GM23338 (cell line): ENCODE data around the gene GLB1L. TPM values are rescaled to one million over a fixed set of nuclear protein-coding genes. Genes with fewer than 3 reads are reported as not detected.

ENCODE experiments used
- ATAC-seq: fragments of 200-7000 bp; cut with Tn5 transposase; 3 replicates; pipeline ENCODE4 v1.9.1; 2020
- DNase-seq: peaks from one replicate; pipeline ENCODE4 v3.0.0-alpha.2; 2015; ENCODE audit warnings: low spot score
- H2AFZ ChIP-seq: fragments of 200-600 bp; sonication (generic); 2 replicates; pipeline ENCODE4 v1.8.0; 2016; ENCODE audit warnings: antibody characterized with exemption, mild to moderate bottlenecking, moderate library complexity
- H3F3A ChIP-seq: fragments of 200-600 bp; sonication (generic); replicated peaks from 2 replicates; pipeline ENCODE4 v1.8.0; 2017; ENCODE audit warnings: antibody characterized with exemption, mixed run types, low read depth
- H3K27ac ChIP-seq: fragments of 200-600 bp; sonication (generic); 2 replicates; pipeline ENCODE4 v1.6.1; 2016; ENCODE audit warnings: low read depth
- H3K27me3 ChIP-seq: fragments of 200-600 bp; sonication (generic); 2 replicates; pipeline ENCODE4 v1.8.0; 2016; ENCODE audit warnings: mild to moderate bottlenecking, mixed run types, moderate library complexity; ENCODE audit not compliant: insufficient read depth
- H3K36me3 ChIP-seq: fragments of 200-600 bp; sonication (generic); 2 replicates; pipeline ENCODE4 v1.8.0; 2016; ENCODE audit warnings: mild to moderate bottlenecking; ENCODE audit not compliant: insufficient read depth
- H3K4me1 ChIP-seq: fragments of 200-600 bp; sonication (generic); 2 replicates; pipeline ENCODE4 v1.8.0; 2016; ENCODE audit warnings: mild to moderate bottlenecking, moderate library complexity; ENCODE audit not compliant: insufficient read depth
- H3K4me2 ChIP-seq: fragments of 200-600 bp; sonication (generic); 2 replicates; pipeline ENCODE4 v1.7.1; 2017; ENCODE audit warnings: mixed run types
- H3K4me3 ChIP-seq: fragments of 200-600 bp; sonication (generic); 2 replicates; pipeline ENCODE4 v1.6.1; 2016; ENCODE audit warnings: mixed run types
- H3K79me2 ChIP-seq: fragments of 200-600 bp; sonication (generic); replicated peaks from 2 replicates; pipeline ENCODE4 v1.8.0; 2017; ENCODE audit warnings: mild to moderate bottlenecking; ENCODE audit not compliant: insufficient read depth
- H3K9me2 ChIP-seq: fragments of 200-600 bp; sonication (generic); 2 replicates; pipeline ENCODE4 v1.8.0; 2017; ENCODE audit not compliant: insufficient read depth
- H4K20me1 ChIP-seq: fragments of 200-600 bp; sonication (generic); replicated peaks from 2 replicates; pipeline ENCODE4 v1.8.0; 2017; ENCODE audit warnings: mild to moderate bottlenecking; ENCODE audit not compliant: insufficient read depth
- H3K27ac Mint-ChIP-seq: 2 replicates; pipeline ENCODE4 v1.8.0; 2020; ENCODE audit warnings: inconsistent platforms, mild to moderate bottlenecking, moderate library complexity, mixed read lengths
- H3K27me3 Mint-ChIP-seq: 3 replicates; pipeline ENCODE4 v1.8.0; 2022; ENCODE audit warnings: low read depth, mild to moderate bottlenecking, moderate library complexity, mixed read lengths, inconsistent platforms; ENCODE audit not compliant: insufficient read depth, poor library complexity
- H3K36me3 Mint-ChIP-seq: 3 replicates; pipeline ENCODE4 v1.8.0; 2021; ENCODE audit warnings: low read depth, mild to moderate bottlenecking, inconsistent platforms, moderate library complexity, mixed read lengths
- H3K4me1 Mint-ChIP-seq: 3 replicates; pipeline ENCODE4 v1.8.0; 2020; ENCODE audit warnings: mild to moderate bottlenecking, inconsistent platforms, mixed read lengths
- H3K4me3 Mint-ChIP-seq: 3 replicates; pipeline ENCODE4 v1.8.0; 2021; ENCODE audit warnings: moderate library complexity, mild to moderate bottlenecking, inconsistent platforms, mixed read lengths
- H3K9me3 Mint-ChIP-seq: 3 replicates; pipeline ENCODE4 v1.8.0; 2020; ENCODE audit warnings: moderate library complexity, mild to moderate bottlenecking, inconsistent platforms, mixed read lengths
- CREB1 ChIP-seq: fragments of 250-450 bp; sonication (Bioruptor Pico); IDR thresholded peaks from 2 replicates; pipeline ENCODE4 v1.5.0; 2020; ENCODE audit warnings: low read depth, mild to moderate bottlenecking, moderate library complexity
- ETS1 ChIP-seq: IDR thresholded peaks from 2 replicates; pipeline ENCODE4 v1.6.1; 2016; ENCODE audit warnings: antibody characterized with exemption
- EZH2 ChIP-seq: fragments of 200-600 bp; sonication (generic); IDR thresholded peaks from one replicate; pipeline ENCODE4 v1.8.0; 2017; ENCODE audit warnings: antibody characterized with exemption, mild to moderate bottlenecking, low read depth; ENCODE audit not compliant: unreplicated experiment
- EZH2phosphoT487 ChIP-seq: fragments of 200-600 bp; sonication (generic); IDR thresholded peaks from one replicate; pipeline ENCODE4 v1.8.1; 2018; ENCODE audit warnings: antibody characterized with exemption; ENCODE audit not compliant: unreplicated experiment
- JUNB ChIP-seq: IDR thresholded peaks from one replicate; pipeline ENCODE4 v1.6.1; 2016; ENCODE audit warnings: antibody characterized with exemption; ENCODE audit not compliant: unreplicated experiment
- NANOG ChIP-seq: IDR thresholded peaks from 2 replicates; pipeline ENCODE4 v1.6.1; 2016; ENCODE audit warnings: antibody characterized with exemption, borderline replicate concordance
- POLR2AphosphoS5 ChIP-seq: IDR thresholded peaks from 2 replicates; pipeline ENCODE4 v1.6.1; 2016; ENCODE audit warnings: antibody characterized with exemption, low read depth
- STAT1 ChIP-seq: IDR thresholded peaks from one replicate; pipeline ENCODE4 v1.6.1; 2016; ENCODE audit warnings: antibody characterized with exemption; ENCODE audit not compliant: unreplicated experiment
- ZNF114 ChIP-seq: fragments of 250-450 bp; sonication (Bioruptor Pico); IDR thresholded peaks from 2 replicates; pipeline ENCODE4 v1.5.0; 2020; ENCODE audit warnings: mild to moderate bottlenecking, moderate library complexity
- ZNF331 ChIP-seq: fragments of 250-450 bp; sonication (Bioruptor Pico); IDR thresholded peaks from 2 replicates; pipeline ENCODE4 v1.5.0; 2020; ENCODE audit warnings: low read depth, mild to moderate bottlenecking, moderate library complexity
- polyA plus RNA-seq: library from polyadenylated mRNA; unstranded; fragments of >200 nt; fragmentation: Nextera tagmentation; extraction: Ambion mirVana; gene quantifications from 2 replicates; pipeline ENCODE4 v1.2.1, GENCODE V29; 2016
- total RNA-seq: library from RNA; depleted of rRNA; stranded (reverse); fragments of >200 nt; shearing (Covaris generic); gene quantifications from 2 replicates; pipeline ENCODE4 v1.2.3, GENCODE V29; 2014
- TF ChIP-seq, protein P1 (sequence below), 2 experiments: fragments of 200-600 bp in 1 of 2; sonication (generic) in 1 of 2; conservative IDR thresholded peaks; 2 replicates each; pipeline versions ENCODE4 v1.5.1 to v1.6.1; 2016 to 2017; ENCODE audit warnings: antibody characterized with exemption in 2 of 2, low read depth in 2 of 2, mild to moderate bottlenecking in 2 of 2, moderate library complexity in 1 of 2
- TF ChIP-seq, protein P2 (sequence below): IDR thresholded peaks from one replicate; pipeline ENCODE4 v1.6.1; 2018; ENCODE audit warnings: antibody characterized with exemption; ENCODE audit not compliant: unreplicated experiment
- TF ChIP-seq, protein P3 (sequence below): fragments of 250-450 bp; sonication (Bioruptor Pico); IDR thresholded peaks from 2 replicates; pipeline ENCODE4 v1.5.0; 2020; ENCODE audit warnings: mild to moderate bottlenecking, moderate library complexity

GLB1L gene
- total and polyA plus RNA-seq, 2 experiments from 2014 or later, result 1.7 to 5.4 TPM

- Mint-ChIP-seq H3K27ac (no peak overlapping the region), H3K4me3 (no peak overlapping the region), H3K36me3 (no peaks in the 10 kb centered on the region), H3K4me1 (peaks cover 10% of the 10 kb centered on the region; the same call in 2 of the 3 replicates), H3K9me3 (peaks cover 9% of the 10 kb centered on the region; the same call in 2 of the 3 replicates), H3K27me3 (peaks cover 13% of the 10 kb centered on the region)
- no peak overlapping the region for H3K4me3 ChIP-seq
- H3K27ac ChIP-seq, result no peak overlapping the region
- H3K79me2 ChIP-seq, result no peaks in the 10 kb centered on the region
- no peaks in the 10 kb centered on the region; the same call in 1 of the 2 replicates for H3K4me1 ChIP-seq
- H4K20me1 ChIP-seq, result no peaks in the 10 kb centered on the region
- TF ChIP-seq JUNB, result no peak
- no peak for TF ChIP-seq ZNF114 (CRISPR knock-in tag)
- TF ChIP-seq, protein P1, sequence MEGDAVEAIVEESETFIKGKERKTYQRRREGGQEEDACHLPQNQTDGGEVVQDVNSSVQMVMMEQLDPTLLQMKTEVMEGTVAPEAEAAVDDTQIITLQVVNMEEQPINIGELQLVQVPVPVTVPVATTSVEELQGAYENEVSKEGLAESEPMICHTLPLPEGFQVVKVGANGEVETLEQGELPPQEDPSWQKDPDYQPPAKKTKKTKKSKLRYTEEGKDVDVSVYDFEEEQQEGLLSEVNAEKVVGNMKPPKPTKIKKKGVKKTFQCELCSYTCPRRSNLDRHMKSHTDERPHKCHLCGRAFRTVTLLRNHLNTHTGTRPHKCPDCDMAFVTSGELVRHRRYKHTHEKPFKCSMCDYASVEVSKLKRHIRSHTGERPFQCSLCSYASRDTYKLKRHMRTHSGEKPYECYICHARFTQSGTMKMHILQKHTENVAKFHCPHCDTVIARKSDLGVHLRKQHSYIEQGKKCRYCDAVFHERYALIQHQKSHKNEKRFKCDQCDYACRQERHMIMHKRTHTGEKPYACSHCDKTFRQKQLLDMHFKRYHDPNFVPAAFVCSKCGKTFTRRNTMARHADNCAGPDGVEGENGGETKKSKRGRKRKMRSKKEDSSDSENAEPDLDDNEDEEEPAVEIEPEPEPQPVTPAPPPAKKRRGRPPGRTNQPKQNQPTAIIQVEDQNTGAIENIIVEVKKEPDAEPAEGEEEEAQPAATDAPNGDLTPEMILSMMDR (conservative IDR thresholded peaks at IDR 0.05; ENCODE audit: low read depth in 2 of 2), result no peak
- no peak for TF ChIP-seq POLR2AphosphoS5
- TF ChIP-seq CREB1, result no peak
- no peak for TF ChIP-seq ETS1
- TF ChIP-seq EZH2, result no peak
- no peak for TF ChIP-seq STAT1
- no peak for TF ChIP-seq NANOG
- TF ChIP-seq, protein P2, sequence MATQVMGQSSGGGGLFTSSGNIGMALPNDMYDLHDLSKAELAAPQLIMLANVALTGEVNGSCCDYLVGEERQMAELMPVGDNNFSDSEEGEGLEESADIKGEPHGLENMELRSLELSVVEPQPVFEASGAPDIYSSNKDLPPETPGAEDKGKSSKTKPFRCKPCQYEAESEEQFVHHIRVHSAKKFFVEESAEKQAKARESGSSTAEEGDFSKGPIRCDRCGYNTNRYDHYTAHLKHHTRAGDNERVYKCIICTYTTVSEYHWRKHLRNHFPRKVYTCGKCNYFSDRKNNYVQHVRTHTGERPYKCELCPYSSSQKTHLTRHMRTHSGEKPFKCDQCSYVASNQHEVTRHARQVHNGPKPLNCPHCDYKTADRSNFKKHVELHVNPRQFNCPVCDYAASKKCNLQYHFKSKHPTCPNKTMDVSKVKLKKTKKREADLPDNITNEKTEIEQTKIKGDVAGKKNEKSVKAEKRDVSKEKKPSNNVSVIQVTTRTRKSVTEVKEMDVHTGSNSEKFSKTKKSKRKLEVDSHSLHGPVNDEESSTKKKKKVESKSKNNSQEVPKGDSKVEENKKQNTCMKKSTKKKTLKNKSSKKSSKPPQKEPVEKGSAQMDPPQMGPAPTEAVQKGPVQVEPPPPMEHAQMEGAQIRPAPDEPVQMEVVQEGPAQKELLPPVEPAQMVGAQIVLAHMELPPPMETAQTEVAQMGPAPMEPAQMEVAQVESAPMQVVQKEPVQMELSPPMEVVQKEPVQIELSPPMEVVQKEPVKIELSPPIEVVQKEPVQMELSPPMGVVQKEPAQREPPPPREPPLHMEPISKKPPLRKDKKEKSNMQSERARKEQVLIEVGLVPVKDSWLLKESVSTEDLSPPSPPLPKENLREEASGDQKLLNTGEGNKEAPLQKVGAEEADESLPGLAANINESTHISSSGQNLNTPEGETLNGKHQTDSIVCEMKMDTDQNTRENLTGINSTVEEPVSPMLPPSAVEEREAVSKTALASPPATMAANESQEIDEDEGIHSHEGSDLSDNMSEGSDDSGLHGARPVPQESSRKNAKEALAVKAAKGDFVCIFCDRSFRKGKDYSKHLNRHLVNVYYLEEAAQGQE, result no peak
- TF ChIP-seq ZNF331 (CRISPR knock-in tag), result no peak
- TF ChIP-seq EZH2phosphoT487, result no peak
- TF ChIP-seq, protein P3, sequence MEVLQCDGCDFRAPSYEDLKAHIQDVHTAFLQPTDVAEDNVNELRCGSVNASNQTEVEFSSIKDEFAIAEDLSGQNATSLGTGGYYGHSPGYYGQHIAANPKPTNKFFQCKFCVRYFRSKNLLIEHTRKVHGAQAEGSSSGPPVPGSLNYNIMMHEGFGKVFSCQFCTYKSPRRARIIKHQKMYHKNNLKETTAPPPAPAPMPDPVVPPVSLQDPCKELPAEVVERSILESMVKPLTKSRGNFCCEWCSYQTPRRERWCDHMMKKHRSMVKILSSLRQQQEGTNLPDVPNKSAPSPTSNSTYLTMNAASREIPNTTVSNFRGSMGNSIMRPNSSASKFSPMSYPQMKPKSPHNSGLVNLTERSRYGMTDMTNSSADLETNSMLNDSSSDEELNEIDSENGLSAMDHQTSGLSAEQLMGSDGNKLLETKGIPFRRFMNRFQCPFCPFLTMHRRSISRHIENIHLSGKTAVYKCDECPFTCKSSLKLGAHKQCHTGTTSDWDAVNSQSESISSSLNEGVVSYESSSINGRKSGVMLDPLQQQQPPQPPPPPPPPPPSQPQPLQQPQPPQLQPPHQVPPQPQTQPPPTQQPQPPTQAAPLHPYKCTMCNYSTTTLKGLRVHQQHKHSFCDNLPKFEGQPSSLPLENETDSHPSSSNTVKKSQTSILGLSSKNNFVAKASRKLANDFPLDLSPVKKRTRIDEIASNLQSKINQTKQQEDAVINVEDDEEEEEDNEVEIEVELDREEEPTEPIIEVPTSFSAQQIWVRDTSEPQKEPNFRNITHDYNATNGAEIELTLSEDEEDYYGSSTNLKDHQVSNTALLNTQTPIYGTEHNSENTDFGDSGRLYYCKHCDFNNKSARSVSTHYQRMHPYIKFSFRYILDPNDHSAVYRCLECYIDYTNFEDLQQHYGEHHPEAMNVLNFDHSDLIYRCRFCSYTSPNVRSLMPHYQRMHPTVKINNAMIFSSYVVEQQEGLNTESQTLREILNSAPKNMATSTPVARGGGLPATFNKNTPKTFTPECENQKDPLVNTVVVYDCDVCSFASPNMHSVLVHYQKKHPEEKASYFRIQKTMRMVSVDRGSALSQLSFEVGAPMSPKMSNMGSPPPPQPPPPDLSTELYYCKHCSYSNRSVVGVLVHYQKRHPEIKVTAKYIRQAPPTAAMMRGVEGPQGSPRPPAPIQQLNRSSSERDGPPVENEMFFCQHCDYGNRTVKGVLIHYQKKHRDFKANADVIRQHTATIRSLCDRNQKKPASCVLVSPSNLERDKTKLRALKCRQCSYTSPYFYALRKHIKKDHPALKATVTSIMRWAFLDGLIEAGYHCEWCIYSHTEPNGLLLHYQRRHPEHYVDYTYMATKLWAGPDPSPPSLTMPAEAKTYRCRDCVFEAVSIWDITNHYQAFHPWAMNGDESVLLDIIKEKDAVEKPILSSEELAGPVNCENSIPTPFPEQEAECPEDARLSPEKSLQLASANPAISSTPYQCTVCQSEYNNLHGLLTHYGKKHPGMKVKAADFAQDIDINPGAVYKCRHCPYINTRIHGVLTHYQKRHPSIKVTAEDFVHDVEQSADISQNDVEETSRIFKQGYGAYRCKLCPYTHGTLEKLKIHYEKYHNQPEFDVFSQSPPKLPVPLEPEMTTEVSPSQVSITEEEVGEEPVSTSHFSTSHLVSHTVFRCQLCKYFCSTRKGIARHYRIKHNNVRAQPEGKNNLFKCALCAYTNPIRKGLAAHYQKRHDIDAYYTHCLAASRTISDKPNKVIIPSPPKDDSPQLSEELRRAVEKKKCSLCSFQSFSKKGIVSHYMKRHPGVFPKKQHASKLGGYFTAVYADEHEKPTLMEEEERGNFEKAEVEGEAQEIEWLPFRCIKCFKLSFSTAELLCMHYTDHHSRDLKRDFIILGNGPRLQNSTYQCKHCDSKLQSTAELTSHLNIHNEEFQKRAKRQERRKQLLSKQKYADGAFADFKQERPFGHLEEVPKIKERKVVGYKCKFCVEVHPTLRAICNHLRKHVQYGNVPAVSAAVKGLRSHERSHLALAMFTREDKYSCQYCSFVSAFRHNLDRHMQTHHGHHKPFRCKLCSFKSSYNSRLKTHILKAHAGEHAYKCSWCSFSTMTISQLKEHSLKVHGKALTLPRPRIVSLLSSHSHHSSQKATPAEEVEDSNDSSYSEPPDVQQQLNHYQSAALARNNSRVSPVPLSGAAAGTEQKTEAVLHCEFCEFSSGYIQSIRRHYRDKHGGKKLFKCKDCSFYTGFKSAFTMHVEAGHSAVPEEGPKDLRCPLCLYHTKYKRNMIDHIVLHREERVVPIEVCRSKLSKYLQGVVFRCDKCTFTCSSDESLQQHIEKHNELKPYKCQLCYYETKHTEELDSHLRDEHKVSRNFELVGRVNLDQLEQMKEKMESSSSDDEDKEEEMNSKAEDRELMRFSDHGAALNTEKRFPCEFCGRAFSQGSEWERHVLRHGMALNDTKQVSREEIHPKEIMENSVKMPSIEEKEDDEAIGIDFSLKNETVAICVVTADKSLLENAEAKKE (CRISPR knock-in tag), result no peak
- no peaks in the 10 kb centered on the region for H3K27me3 ChIP-seq
- no peaks in the 10 kb centered on the region for H3K36me3 ChIP-seq
- no peaks in the 10 kb centered on the region for H3F3A ChIP-seq
- no peak overlapping the region for H2AFZ ChIP-seq
- ATAC-seq (no peak; the same call in 2 of the 3 replicates), DNase-seq (no peak)
- H3K4me2 ChIP-seq, result no peak overlapping the region
- no peaks in the 10 kb centered on the region for H3K9me2 ChIP-seq
Measured at GRCh38 chr2:219199470-219200211, 45.6 kb downstream of the GLB1L start.
